Ishikawa (cell line): ENCODE results near the gene SPATC1L.

Experiments
- CEBPB ChIP-seq: IDR thresholded peaks from 2 replicates; pipeline ENCODE4 v1.6.1; 2012
- CREB1 ChIP-seq: IDR thresholded peaks from 2 replicates; pipeline ENCODE4 v1.6.1; 2012; ENCODE audit warnings: low read depth
- EGR1 ChIP-seq: IDR thresholded peaks from 2 replicates; pipeline ENCODE4 v1.6.1; 2012
- EP300 ChIP-seq: IDR thresholded peaks from 2 replicates; pipeline ENCODE4 v1.6.1; 2012; ENCODE audit warnings: borderline replicate concordance
- FOXM1 ChIP-seq: IDR thresholded peaks from 2 replicates; pipeline ENCODE4 v1.6.1; 2012; ENCODE audit warnings: low read depth, borderline replicate concordance
- NFIC ChIP-seq: IDR thresholded peaks from 2 replicates; pipeline ENCODE4 v1.6.1; 2012
- RAD21 ChIP-seq: IDR thresholded peaks from 2 replicates; pipeline ENCODE4 v1.6.1; 2012; ENCODE audit warnings: low read depth
- TAF1 ChIP-seq: IDR thresholded peaks from 2 replicates; pipeline ENCODE4 v1.6.1; 2012; ENCODE audit warnings: low read depth, mild to moderate bottlenecking
- TCF12 ChIP-seq: IDR thresholded peaks from 2 replicates; pipeline ENCODE4 v1.6.1; 2012; ENCODE audit warnings: low read depth
- TEAD4 ChIP-seq: IDR thresholded peaks from 2 replicates; pipeline ENCODE4 v1.6.1; 2012
- YY1 ChIP-seq: IDR thresholded peaks from 2 replicates; pipeline ENCODE4 v1.6.1; 2012; ENCODE audit warnings: low read depth
- ZBTB7A ChIP-seq: IDR thresholded peaks from 2 replicates; pipeline ENCODE4 v1.6.1; 2012; ENCODE audit warnings: low read depth
- TF ChIP-seq, protein P1 (sequence below): IDR thresholded peaks from 2 replicates; pipeline ENCODE4 v1.6.1; 2012
- TF ChIP-seq, protein P2 (sequence below): IDR thresholded peaks from 2 replicates; pipeline ENCODE4 v1.6.1; 2012; ENCODE audit warnings: low read depth, mild to moderate bottlenecking
- TF ChIP-seq, protein P3 (sequence below): IDR thresholded peaks from 2 replicates; pipeline ENCODE4 v1.6.1; 2012

Gene SPATC1L

DNA sequence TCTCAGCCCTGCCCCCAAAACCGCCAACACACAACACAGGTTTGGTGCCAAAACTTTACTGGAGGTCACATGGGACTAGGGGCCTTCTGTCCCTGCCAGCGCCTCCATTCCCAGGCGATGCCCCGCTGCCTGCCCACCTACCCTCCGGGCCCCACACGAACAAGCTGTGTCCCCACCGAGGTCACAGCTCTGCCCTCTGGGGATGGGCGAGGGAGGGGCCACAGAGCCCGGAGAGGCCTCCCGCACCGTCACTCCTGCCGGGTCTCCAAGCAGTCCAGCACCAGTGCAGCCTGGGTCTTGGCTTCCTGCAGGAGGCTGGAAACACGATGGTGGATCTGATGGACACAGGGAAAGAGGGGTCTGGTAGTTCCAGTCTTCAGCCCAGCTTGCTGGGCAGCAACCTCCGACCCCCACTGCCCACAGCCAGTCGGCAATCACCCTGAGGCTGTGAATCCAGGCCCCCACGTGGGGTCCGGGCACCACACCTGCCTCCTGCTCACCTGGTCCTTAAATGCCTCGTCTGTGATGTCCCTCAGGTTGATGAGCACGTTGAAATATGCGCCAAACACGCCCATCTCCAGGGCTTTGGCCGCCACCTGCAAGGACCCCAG, 47.4 kb downstream of the SPATC1L start:
- TF ChIP-seq, protein P1, sequence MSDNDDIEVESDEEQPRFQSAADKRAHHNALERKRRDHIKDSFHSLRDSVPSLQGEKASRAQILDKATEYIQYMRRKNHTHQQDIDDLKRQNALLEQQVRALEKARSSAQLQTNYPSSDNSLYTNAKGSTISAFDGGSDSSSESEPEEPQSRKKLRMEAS: no peak
- TF ChIP-seq CEBPB: no peak
- TF ChIP-seq TAF1: no peak
- TF ChIP-seq EGR1: no peak
- TF ChIP-seq RAD21: no peak
- TF ChIP-seq ZBTB7A: no peak
- TF ChIP-seq YY1: no peak
- TF ChIP-seq EP300: no peak
- no peak for TF ChIP-seq FOXM1
- TF ChIP-seq, protein P2, sequence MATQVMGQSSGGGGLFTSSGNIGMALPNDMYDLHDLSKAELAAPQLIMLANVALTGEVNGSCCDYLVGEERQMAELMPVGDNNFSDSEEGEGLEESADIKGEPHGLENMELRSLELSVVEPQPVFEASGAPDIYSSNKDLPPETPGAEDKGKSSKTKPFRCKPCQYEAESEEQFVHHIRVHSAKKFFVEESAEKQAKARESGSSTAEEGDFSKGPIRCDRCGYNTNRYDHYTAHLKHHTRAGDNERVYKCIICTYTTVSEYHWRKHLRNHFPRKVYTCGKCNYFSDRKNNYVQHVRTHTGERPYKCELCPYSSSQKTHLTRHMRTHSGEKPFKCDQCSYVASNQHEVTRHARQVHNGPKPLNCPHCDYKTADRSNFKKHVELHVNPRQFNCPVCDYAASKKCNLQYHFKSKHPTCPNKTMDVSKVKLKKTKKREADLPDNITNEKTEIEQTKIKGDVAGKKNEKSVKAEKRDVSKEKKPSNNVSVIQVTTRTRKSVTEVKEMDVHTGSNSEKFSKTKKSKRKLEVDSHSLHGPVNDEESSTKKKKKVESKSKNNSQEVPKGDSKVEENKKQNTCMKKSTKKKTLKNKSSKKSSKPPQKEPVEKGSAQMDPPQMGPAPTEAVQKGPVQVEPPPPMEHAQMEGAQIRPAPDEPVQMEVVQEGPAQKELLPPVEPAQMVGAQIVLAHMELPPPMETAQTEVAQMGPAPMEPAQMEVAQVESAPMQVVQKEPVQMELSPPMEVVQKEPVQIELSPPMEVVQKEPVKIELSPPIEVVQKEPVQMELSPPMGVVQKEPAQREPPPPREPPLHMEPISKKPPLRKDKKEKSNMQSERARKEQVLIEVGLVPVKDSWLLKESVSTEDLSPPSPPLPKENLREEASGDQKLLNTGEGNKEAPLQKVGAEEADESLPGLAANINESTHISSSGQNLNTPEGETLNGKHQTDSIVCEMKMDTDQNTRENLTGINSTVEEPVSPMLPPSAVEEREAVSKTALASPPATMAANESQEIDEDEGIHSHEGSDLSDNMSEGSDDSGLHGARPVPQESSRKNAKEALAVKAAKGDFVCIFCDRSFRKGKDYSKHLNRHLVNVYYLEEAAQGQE: no peak
- TF ChIP-seq NFIC: no peak
- TF ChIP-seq TEAD4: no peak
- no peak for TF ChIP-seq CREB1
- TF ChIP-seq TCF12: no peak

DNA sequence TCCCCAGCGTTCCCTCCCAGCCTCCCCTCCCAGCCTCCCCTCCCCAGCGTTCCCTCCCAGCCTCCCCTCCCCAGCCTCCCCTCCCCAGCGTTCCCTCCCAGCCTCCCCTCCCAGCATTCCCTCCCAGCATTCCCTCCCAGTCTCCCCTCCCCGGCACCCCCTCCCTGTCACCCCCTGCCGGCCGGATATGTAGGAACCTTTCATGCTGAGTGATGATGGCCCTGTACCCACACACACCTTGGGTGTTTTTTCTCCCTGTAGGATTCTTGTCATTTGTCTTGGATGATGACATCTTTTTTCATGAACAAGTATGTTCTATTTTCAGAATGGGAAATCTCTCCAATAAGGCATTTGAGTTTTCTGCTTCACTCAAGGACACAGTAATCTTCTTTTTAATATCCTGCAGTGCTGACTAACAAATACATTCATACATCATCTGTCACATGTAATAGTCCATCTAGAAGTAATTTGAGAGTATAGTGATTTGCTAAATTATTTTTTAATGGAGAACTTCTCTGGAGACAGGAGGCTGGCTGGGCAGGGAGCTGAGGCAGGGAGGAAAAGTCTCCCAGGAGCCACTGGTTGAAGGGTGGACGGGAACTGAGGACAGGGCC, 48.4 kb downstream of the SPATC1L start:
- no peak for TF ChIP-seq FOXM1
- no peak for TF ChIP-seq TAF1
- TF ChIP-seq RAD21: no peak
- TF ChIP-seq, protein P3, sequence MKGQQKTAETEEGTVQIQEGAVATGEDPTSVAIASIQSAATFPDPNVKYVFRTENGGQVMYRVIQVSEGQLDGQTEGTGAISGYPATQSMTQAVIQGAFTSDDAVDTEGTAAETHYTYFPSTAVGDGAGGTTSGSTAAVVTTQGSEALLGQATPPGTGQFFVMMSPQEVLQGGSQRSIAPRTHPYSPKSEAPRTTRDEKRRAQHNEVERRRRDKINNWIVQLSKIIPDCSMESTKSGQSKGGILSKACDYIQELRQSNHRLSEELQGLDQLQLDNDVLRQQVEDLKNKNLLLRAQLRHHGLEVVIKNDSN: no peak
- no peak for TF ChIP-seq EGR1
- TF ChIP-seq, protein P2: no peak
- no peak for TF ChIP-seq TEAD4
- no peak for TF ChIP-seq NFIC
- no peak for TF ChIP-seq ZBTB7A
- TF ChIP-seq YY1: no peak
- TF ChIP-seq TCF12: no peak
- TF ChIP-seq, protein P1: no peak
- no peak for TF ChIP-seq EP300
- no peak for TF ChIP-seq CREB1
- TF ChIP-seq CEBPB: no peak

DNA sequence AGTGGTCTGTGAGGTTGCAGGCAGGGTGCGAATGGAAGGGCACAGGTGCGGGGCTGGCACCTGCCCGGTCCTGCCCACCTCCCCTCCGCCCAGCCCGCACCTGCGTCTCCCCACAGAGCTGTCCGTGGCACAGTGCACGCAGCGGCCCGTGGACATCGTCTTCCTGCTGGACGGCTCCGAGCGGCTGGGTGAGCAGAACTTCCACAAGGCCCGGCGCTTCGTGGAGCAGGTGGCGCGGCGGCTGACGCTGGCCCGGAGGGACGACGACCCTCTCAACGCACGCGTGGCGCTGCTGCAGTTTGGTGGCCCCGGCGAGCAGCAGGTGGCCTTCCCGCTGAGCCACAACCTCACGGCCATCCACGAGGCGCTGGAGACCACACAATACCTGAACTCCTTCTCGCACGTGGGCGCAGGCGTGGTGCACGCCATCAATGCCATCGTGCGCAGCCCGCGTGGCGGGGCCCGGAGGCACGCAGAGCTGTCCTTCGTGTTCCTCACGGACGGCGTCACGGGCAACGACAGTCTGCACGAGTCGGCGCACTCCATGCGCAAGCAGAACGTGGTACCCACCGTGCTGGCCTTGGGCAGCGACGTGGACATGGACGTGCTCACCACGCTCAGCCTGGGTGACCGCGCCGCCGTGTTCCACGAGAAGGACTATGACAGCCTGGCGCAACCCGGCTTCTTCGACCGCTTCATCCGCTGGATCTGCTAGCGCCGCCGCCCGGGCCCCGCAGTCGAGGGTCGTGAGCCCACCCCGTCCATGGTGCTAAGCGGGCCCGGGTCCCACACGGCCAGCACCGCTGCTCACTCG, 52.2 kb downstream of the SPATC1L start:
- TF ChIP-seq, protein P3: no peak
- TF ChIP-seq, protein P1: no peak
- TF ChIP-seq CREB1 (no peak), FOXM1 (no peak), EGR1 (no peak), TAF1 (no peak), TEAD4 (no peak), EP300 (no peak), TCF12 (no peak), RAD21 (no peak)
- TF ChIP-seq, protein P2: no peak
